H1 (cell line): ENCODE results near the gene HTR4. TPM values are rescaled to one million over a fixed set of nuclear protein-coding genes. Genes with fewer than 3 reads are reported as not detected.

Experiments used
- RAD21 ChIP-seq, 2 experiments: IDR thresholded peaks in 1 of 2; conservative IDR thresholded peaks in 1 of 2; 2 replicates each; pipeline ENCODE4 v1.6.1; 2011; ENCODE audit warnings: low read depth in 2 of 2, low read length in 2 of 2, improper control_type of control experiment in 1 of 2, inconsistent platforms in 1 of 2, mild to moderate bottlenecking in 1 of 2, moderate library complexity in 1 of 2
- RFX5 ChIP-seq: IDR thresholded peaks from 2 replicates; pipeline ENCODE4 v1.6.1; 2011; ENCODE audit warnings: low read depth, low read length, improper control_type of control experiment, borderline replicate concordance
- SIX5 ChIP-seq: IDR thresholded peaks from 2 replicates; pipeline ENCODE4 v1.6.1; 2011; ENCODE audit warnings: mild to moderate bottlenecking, low read depth, low read length
- polyA plus RNA-seq, 7 experiments: library from polyadenylated mRNA; depleted of rRNA in 3 of 7; stranded (reverse) in 5 of 7; unstranded in 2 of 7; fragments of >200 nt in 5 of 7; fragments of 200-250 nt in 2 of 7; gene quantifications; 1 replicate in 5 of 7; 2 replicates in 1 of 7; 4 replicates in 1 of 7; pipeline versions ENCODE4 v1.2.1 to v1.2.3, GENCODE V29; 2011 to 2013; ENCODE audit warnings: missing spikeins in 2 of 7, mixed read lengths in 2 of 7
- total RNA-seq: library from RNA; stranded (reverse); fragmentation: NEBNext Ultra II Directional; extraction: Animal tissue kit (Norgen Biotek cat#: 25700); gene quantifications from 2 replicates; pipeline ENCODE4 v1.2.1, GENCODE V29; 2021
- TF ChIP-seq, protein P1 (sequence below): fragments of 300-600 bp; sonication (generic); IDR thresholded peaks from 2 replicates; pipeline ENCODE4 v1.7.1; 2012; ENCODE audit warnings: low read length, moderate library complexity, mild to moderate bottlenecking, inconsistent platforms; ENCODE audit not compliant: insufficient replicate concordance
- TF ChIP-seq, protein P2 (sequence below), 3 experiments: IDR thresholded peaks; 1 replicate in 2 of 3; 2 replicates in 1 of 3; pipeline versions ENCODE4 v1.5.1 to v1.6.1; 2011; ENCODE audit warnings: low read length in 3 of 3, mild to moderate bottlenecking in 3 of 3, inconsistent platforms in 2 of 3, low read depth in 1 of 3, moderate library complexity in 1 of 3; ENCODE audit not compliant: insufficient read depth in 1 of 3; ENCODE audit errors: control extremely low read depth in 1 of 3

HTR4 gene
- total and polyA plus RNA-seq, 2 of the 8 experiments (the other 6 are each of a cell fraction or from before 2014, with no cell fraction given), result not detected

DNA sequence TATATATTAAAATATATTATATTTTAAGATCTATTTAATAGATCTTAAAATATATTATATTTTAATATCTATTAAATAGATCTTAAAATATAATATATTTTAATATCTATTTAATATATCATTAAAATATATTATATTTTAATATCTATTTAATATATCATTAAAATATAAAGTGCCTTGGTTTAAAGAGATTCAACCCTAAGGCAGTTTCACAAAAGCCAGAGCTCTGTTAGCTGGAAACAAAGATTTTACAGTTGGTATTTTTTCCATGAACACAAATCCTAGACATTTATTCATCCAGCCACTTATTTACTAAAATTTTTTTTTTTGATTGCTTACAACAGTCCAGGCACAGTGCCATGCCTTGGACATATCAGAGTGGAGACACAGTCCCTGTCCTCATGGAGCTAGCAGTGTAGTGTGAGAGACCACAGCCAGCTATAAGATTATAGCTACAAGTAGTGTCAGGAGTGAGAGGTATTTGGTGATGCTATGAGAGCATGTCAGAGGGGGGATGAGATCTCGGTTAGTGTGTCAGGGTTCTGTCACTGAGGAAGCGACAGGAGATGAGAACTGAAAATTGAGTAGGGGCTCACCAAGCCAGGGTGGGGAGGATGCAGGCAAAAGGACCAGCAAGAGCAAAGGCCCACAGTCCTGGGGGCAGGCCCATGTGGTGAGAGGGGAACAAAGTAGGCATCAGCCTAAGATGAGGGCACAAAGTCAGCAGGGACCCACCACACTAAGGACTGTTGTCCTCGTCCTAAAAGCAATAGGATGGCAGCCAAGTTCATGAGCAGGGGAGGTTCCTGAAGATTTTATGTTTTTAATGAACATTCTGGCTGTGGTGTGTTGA lies 196.1 kb downstream of the HTR4 start (continued):
- TF ChIP-seq, protein P1, sequence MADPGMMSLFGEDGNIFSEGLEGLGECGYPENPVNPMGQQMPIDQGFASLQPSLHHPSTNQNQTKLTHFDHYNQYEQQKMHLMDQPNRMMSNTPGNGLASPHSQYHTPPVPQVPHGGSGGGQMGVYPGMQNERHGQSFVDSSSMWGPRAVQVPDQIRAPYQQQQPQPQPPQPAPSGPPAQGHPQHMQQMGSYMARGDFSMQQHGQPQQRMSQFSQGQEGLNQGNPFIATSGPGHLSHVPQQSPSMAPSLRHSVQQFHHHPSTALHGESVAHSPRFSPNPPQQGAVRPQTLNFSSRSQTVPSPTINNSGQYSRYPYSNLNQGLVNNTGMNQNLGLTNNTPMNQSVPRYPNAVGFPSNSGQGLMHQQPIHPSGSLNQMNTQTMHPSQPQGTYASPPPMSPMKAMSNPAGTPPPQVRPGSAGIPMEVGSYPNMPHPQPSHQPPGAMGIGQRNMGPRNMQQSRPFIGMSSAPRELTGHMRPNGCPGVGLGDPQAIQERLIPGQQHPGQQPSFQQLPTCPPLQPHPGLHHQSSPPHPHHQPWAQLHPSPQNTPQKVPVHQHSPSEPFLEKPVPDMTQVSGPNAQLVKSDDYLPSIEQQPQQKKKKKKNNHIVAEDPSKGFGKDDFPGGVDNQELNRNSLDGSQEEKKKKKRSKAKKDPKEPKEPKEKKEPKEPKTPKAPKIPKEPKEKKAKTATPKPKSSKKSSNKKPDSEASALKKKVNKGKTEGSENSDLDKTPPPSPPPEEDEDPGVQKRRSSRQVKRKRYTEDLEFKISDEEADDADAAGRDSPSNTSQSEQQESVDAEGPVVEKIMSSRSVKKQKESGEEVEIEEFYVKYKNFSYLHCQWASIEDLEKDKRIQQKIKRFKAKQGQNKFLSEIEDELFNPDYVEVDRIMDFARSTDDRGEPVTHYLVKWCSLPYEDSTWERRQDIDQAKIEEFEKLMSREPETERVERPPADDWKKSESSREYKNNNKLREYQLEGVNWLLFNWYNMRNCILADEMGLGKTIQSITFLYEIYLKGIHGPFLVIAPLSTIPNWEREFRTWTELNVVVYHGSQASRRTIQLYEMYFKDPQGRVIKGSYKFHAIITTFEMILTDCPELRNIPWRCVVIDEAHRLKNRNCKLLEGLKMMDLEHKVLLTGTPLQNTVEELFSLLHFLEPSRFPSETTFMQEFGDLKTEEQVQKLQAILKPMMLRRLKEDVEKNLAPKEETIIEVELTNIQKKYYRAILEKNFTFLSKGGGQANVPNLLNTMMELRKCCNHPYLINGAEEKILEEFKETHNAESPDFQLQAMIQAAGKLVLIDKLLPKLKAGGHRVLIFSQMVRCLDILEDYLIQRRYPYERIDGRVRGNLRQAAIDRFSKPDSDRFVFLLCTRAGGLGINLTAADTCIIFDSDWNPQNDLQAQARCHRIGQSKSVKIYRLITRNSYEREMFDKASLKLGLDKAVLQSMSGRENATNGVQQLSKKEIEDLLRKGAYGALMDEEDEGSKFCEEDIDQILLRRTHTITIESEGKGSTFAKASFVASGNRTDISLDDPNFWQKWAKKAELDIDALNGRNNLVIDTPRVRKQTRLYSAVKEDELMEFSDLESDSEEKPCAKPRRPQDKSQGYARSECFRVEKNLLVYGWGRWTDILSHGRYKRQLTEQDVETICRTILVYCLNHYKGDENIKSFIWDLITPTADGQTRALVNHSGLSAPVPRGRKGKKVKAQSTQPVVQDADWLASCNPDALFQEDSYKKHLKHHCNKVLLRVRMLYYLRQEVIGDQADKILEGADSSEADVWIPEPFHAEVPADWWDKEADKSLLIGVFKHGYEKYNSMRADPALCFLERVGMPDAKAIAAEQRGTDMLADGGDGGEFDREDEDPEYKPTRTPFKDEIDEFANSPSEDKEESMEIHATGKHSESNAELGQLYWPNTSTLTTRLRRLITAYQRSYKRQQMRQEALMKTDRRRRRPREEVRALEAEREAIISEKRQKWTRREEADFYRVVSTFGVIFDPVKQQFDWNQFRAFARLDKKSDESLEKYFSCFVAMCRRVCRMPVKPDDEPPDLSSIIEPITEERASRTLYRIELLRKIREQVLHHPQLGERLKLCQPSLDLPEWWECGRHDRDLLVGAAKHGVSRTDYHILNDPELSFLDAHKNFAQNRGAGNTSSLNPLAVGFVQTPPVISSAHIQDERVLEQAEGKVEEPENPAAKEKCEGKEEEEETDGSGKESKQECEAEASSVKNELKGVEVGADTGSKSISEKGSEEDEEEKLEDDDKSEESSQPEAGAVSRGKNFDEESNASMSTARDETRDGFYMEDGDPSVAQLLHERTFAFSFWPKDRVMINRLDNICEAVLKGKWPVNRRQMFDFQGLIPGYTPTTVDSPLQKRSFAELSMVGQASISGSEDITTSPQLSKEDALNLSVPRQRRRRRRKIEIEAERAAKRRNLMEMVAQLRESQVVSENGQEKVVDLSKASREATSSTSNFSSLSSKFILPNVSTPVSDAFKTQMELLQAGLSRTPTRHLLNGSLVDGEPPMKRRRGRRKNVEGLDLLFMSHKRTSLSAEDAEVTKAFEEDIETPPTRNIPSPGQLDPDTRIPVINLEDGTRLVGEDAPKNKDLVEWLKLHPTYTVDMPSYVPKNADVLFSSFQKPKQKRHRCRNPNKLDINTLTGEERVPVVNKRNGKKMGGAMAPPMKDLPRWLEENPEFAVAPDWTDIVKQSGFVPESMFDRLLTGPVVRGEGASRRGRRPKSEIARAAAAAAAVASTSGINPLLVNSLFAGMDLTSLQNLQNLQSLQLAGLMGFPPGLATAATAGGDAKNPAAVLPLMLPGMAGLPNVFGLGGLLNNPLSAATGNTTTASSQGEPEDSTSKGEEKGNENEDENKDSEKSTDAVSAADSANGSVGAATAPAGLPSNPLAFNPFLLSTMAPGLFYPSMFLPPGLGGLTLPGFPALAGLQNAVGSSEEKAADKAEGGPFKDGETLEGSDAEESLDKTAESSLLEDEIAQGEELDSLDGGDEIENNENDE, result no peak
- TF ChIP-seq RFX5 (no peak), RAD21 (IDR thresholded peaks at IDR 0.05 in 1 of 2, conservative IDR thresholded peaks at IDR 0.05 in 1 of 2; ENCODE audit: low read depth in 2 of 2, low read length in 2 of 2) (no peak), SIX5 (no peak)
- TF ChIP-seq, protein P2, sequence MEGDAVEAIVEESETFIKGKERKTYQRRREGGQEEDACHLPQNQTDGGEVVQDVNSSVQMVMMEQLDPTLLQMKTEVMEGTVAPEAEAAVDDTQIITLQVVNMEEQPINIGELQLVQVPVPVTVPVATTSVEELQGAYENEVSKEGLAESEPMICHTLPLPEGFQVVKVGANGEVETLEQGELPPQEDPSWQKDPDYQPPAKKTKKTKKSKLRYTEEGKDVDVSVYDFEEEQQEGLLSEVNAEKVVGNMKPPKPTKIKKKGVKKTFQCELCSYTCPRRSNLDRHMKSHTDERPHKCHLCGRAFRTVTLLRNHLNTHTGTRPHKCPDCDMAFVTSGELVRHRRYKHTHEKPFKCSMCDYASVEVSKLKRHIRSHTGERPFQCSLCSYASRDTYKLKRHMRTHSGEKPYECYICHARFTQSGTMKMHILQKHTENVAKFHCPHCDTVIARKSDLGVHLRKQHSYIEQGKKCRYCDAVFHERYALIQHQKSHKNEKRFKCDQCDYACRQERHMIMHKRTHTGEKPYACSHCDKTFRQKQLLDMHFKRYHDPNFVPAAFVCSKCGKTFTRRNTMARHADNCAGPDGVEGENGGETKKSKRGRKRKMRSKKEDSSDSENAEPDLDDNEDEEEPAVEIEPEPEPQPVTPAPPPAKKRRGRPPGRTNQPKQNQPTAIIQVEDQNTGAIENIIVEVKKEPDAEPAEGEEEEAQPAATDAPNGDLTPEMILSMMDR (IDR thresholded peaks at IDR 0.05; ENCODE audit: control extremely low read depth in 1 of 3, insufficient read depth in 1 of 3, low read depth in 1 of 3, low read length in 3 of 3), result no peak
